GM21723 (cell line): ENCODE data around the gene ZCCHC24.

Experiments used
- ATAC-seq: cut with Tn5 transposase; IDR thresholded peaks from one replicate; pipeline ENCODE4 v1.9.1; 2021; ENCODE audit warnings: mild to moderate bottlenecking, moderate library complexity; ENCODE audit not compliant: unreplicated experiment

Gene ZCCHC24

GRCh38 chr10:79445161-79445976, at the start of gene ZCCHC24:
Gene ZCCHC24, minus strand, starts transcription at chr10:79445624. Its CDS starts 184 bp downstream, at chr10:79445440.
- ATAC-seq = peak; percentile 91

DNA sequence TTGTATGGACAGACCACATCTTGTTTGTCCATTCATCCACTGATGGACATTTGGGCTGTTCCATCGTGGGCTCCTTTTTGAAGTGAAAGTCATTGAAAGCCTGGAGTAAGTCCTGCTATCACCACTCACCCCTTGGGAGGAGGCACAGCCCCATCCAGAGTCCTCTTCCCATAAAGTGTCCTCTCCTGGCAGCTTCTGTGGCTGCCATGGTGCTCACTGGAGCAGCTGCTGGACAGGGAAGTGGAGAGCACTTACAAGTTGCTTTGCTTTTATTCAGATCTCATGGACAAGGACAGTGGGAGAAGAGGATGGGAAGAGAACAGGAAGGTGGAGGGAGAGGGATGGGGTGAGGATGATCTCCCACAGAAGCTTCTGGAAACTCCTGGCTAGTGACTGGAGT, 48.4 kb upstream of the ZCCHC24 start:
- ATAC-seq = no peak

GRCh38 chr10:79492839-79493238, 47.4 kb upstream of the ZCCHC24 start:
- ATAC-seq = no peak

GRCh38 chr10:79492256-79492655, 46.8 kb upstream of the ZCCHC24 start:
- ATAC-seq = no peak

- no peak for ATAC-seq
Observed at GRCh38 chr10:79491143-79491835, 45.9 kb upstream of the ZCCHC24 start.

GRCh38 chr10:79490400-79491142, 45.1 kb upstream of the ZCCHC24 start:
- ATAC-seq = no peak

DNA sequence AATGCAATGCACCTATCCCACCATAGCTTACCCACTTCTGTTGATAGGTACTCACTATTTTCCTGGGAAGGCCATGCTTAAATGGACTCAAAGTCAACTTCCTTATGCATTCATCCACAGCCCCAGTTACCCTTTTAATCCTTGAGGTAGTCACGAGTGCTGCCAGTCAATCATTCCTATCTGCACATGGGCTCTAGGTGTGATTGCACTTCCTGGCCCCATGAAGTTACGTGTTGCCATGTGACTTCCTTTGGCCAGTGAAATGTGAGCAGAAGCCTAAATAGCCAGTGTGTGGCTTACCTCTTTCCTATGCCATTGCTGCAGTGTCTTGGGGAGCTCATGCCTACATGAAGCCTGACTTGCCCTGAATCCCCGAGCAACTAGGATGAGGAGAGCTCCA, 43.4 kb upstream of the ZCCHC24 start:
- ATAC-seq = no peak

GRCh38 chr10:79488336-79488735, 42.9 kb upstream of the ZCCHC24 start:
- ATAC-seq = no peak

- ATAC-seq = peak; percentile 89
Observed at GRCh38 chr10:79487296-79488194, 42.1 kb upstream of the ZCCHC24 start.

DNA sequence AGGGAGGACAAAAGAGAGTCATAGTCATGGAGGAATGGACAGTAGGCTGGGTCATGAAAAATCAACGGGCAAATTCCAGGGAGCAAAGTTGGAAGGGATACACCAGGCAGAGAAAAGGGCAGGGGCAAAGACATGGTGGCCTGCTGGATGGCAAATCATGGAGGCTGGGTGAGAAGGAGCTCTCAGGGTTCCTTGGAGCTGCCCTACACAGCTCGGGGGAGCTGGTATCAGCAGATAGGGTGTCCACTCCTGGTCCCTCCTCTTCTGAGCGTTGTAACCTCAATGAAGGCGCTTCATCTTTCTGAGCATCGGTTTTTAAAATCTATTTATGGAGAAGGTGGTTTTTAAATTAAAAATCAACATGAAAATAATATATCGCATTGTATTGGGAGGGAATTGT, 39.1 kb upstream of the ZCCHC24 start:
- no peak for ATAC-seq

GRCh38 chr10:79483948-79484347, 38.5 kb upstream of the ZCCHC24 start:
- ATAC-seq = no peak

- no peak for ATAC-seq
Observed at GRCh38 chr10:79483299-79483698, 37.9 kb upstream of the ZCCHC24 start.

DNA sequence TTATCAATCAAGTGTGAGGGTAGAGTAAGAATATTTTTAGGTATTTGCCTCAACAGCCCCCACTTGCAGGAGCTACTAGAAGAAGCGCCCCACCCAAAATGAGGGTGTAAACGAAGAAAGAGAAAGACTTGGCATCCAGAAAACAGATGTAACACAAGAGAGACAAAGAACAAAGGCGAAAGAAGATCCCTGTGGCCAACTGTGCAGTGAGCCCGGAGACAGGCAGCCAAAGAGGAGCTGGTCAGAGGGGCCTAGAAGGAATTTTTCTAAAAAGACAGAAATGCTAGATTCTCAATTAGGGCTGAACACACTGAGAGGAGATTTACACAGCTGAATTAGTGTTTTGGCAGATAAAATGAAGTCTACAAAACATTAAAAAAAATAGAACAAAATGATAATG, 37.3 kb upstream of the ZCCHC24 start:
- ATAC-seq = no peak

DNA sequence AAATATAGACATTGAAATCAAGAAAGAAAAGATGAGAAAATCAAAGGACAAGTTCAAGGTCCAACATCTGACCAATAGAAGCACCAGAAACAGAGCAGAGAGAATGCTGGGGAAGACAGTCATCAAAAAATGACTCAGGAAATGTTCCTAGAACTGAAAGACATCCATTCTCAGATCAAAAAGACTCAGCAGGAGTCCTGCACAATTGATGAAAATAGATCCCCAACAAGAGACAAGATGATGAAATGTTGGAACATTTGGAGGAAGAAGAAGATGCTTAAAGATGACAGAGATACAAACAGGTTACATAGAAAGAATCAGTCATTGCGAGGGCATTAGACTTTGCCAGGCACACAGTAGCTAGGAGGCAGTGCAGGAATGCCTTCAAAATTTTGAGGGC, 36.9 kb upstream of the ZCCHC24 start:
- ATAC-seq = no peak

DNA sequence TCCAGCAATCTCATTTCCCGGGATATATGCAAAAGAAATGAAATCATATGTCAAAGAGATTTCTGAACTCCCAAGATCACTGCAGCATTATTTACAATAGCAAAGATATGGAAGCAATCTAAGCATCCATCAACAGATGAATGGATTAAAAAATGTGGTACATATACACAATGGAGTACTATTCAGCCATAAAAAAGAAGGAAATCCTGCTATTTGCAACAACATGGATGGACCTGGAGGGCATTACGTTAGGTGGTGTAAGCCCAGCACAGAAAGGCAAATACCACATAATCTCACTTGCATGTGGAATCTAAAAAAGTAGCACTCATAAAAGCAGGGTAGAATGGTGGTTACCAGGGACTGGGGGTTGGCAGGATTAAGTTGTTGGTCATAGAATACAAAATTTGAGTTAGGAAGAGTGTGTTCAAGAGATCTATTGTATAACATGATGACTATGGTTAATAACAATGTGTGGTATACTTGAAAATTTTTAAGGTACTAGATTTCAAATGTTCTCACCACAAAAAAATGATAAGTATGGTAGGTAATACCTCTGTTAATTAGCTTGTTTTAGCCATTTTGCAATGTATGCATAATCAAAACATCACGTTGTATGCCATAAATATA, 34.0 kb upstream of the ZCCHC24 start:
- ATAC-seq = no peak

GRCh38 chr10:79477456-79477855, 32.0 kb upstream of the ZCCHC24 start:
- ATAC-seq = no peak

DNA sequence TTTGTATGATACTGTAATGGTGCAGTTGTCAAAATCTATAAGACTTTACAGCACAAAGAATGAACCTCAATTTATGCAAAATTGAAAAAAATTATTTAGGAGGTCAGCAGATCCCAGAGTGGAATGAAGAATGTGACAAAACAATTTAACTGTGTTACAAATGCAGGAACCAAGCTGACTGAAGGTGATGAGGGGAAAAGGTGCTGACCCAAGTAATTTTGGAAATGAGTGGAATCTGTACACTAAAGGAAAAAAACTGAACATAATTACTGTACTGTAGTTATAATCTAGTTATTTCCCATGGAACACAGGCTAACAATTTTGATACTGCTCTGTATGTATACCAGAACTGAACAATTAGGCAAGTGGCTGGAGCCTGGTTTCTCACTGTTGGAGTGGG, 31.2 kb upstream of the ZCCHC24 start:
- no peak for ATAC-seq

DNA sequence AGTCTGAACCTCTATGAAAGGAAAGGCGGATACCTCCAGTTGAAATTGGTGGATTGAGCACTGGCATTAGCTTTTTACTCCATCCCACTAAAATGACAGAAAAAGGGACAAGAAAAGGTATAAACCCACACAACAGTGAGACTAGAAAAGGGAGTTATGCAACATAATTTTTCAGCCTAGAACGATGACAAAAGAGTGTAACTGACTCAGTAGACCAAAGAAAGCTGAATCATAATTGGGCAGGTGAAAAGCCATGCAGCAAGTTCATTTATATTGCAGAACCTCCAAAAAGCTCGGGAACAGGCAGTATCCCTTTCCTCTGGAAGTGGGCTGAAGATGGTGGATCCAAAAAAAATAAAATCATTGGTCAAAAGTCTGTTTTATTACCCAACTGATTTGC, 30.5 kb upstream of the ZCCHC24 start:
- ATAC-seq = no peak

GRCh38 chr10:79475119-79475653, 29.8 kb upstream of the ZCCHC24 start:
- ATAC-seq = no peak
